Nasal cavity respiratory epithelium epithelial cell of viscerocranial mucosa (primary cell): ENCODE results near the gene RACK1. TPM values are rescaled to one million over a fixed set of nuclear protein-coding genes. Genes with fewer than 3 reads are reported as not detected.

ENCODE experiments used
- total RNA-seq: library from RNA; depleted of rRNA; stranded (reverse); fragments of >200 nt; gene quantifications from 2 replicates; pipeline ENCODE4 v1.2.3, GENCODE V29; 2014

RACK1 gene
- total RNA-seq, result 4,498 and 5,913 TPM in 2 replicates

DNA sequence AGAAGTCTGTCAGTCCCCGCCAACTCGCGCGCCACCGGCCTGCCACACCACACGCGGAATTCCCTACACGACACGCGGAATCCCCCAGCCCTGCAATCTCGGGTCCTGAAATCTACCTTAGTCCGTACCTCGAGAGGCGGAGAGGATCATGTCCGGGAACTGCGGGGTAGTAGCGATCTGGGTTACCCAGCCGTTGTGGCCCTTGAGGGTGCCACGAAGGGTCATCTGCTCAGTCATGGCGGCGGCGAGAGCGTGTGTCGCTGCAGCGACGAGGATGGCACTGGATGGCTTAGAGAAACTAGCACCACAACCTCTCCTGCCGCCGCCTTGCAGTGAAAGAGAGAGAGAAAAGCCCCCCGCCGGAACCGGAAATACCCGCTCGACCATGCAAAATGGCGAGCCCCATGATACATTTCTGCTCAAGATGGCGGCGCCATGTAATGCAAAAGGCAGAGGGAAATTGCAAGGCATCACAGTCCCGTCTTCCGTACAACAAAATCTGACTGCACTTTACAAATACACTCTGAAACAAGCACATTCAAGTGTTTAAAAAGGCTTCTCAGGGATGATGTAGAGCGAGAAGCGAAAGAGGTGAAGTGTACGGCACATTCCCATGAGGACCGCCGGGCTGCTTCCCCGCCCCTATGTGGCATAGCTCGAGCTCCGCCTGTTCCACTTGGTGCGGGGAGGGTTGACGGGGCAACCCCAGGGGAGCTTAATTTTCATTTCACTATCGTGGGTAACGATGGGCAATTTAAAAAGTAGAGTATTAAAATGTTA lies at the start of gene RACK1:
Gene RACK1, minus strand, starts transcription at position 343 of the 780 bp plus-strand sequence. Its CDS starts 106 bp downstream, at position 237.

DNA sequence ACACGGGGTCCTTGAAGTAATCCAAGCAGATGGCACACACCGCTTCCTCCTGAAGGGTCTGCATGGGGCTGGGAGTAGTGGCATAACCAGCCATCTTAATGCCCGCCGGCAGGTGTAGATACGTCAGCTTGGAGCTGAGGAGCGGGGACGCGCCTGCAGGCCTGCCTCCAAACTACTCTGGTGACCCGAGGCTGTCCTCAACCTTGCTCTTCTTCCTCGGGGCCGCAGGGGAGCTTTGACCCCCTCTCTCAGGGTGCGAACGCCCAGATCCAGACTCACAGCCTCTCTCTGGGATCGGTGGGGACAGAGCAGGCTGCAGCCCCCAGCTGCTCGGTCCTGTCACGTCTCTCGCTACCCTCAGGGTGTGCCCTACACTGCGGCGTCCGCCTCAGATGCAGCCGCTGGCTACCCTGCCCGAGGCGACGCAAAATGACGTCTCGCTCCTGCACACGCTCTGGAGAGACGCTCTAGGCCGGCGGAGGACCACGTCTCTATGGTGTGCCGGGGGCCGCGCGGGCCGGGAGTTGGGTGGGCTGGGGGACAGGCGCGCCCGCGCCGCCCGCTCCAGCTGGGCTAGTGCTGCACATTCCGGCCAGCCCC lies 17.1 kb upstream of the RACK1 start, which contains the start of gene TRIM52:
Gene TRIM52, minus strand, starts transcription at position 424 of the 600 bp plus-strand sequence. Its CDS starts 330 bp downstream, at position 94.

DNA sequence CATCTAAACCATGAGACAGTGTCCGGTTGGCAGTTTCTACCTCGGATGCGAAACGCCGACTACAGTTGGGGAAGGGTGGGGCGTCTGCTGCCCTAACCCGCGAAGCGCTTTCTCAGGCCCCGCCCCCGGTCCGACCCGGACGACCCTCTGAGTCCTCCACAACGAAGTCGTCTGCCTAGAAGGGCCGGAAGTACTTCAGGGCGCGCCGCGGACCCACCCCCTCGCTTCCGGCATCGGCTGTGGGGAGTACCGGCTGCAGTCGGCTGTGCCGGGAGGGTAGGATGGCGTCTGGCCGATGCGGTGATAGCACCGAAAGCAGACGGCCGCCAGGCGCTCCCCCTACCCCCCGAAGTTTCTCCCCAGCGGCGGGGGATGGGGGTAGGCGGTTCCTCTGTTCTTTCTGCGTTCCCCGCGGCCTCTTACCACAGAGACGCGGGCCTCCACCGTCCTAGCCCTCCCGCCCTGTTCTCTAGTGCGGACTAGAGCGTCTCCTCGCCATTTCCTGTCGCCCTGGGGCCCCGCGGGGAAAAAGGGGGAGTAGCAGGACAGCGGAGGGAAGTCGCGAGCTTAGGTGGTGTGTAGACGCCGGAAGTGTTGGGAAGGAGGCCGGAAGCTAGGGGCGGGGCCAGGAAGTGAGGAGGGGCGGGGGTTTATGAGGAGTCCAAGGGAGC lies 20.5 kb downstream of the RACK1 start, which contains the start of gene TRIM41:
Gene TRIM41, plus strand, starts transcription at position 224 of the 671 bp plus-strand sequence. CDS start 719 bp downstream, outside the sequence.

DNA sequence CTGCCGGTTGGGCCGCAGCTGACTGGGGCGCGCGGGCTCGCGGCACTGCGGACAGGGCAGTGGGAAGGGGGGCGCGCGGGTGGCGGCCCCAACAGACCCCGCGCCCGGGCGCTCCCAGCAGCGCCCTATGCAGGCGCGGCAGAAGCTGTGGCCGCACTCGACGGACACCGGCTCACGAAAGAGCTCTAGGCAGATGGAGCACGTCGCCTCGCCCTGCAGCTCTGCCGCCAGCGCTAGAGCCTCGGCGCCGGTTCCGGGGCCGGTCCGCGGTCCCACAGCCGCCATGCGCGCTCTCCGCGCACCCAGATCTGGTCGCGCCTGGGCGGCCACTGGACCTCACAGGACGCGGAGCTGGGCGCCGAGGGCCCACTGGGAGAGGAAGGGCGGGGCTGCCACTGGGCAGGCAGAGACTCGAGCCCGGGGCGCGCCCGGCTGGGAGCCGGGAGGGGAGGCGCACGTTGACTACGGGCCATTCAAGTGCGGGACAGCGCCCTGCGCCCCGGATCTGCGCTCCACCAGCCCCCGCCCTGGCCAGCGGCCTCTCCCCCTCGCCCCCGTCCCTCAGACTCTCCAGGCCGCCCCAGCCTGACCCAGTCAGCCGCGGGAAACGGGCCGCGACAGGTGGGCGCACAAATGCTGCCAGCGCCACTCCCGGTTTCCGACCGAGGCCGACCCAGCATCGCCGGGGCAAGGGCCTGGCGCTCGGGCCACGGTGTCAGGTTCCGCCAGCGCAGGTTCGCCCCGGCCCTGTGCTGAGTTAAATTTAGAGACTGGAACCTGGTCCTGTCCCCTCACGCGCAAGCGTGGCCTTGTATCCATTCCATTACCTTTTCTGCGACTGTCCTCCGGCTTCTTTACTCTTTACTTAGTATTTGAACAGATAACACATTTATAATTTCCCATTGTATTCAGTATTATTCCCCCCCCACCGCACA lies 38.6 kb downstream of the RACK1 start, which contains the start of gene TRIM7:
Gene TRIM7, minus strand, starts transcription at position 371 of the 935 bp plus-strand sequence. Its CDS starts 86 bp downstream, at position 285.

Other genes with a start within 250 kb of the RACK1 start
- gene BTNL9, start 203.6 kb downstream of the RACK1 start, total RNA-seq, result 0.07 TPM in 1 of 2 replicates, not detected in the other
- not detected in 2 replicates for gene OR2V1, start 112.7 kb downstream of the RACK1 start, total RNA-seq
- gene OR2V2, start 96.3 kb downstream of the RACK1 start, total RNA-seq, result not detected in 2 replicates
- gene TRIM7, start 38.7 kb downstream of the RACK1 start, total RNA-seq, result 12.8 and 15.7 TPM in 2 replicates
- gene TRIM41, start 20.6 kb downstream of the RACK1 start, total RNA-seq, result 18.8 and 20.1 TPM in 2 replicates
- gene TRIM52, start 17.2 kb upstream of the RACK1 start, total RNA-seq, result 1.4 and 7.4 TPM in 2 replicates
- gene OR4F3, start 123.4 kb upstream of the RACK1 start, total RNA-seq, result not detected in 2 replicates